Stimulated activated CD4-positive, alpha-beta T cell treated with anti-CD3 and anti-CD28 coated beads, TNF-alpha, amount 100 ng/mL, for 48 hours (primary cell): Measurements from ENCODE around the gene KHDRBS2.

Experiments used
- DNase-seq, 3 donors: peaks; one replicate each; pipeline ENCODE4 v3.0.0-alpha.2; 2020; ENCODE audit warnings: low read depth in 3 of 3

The KHDRBS2 gene

DNA sequence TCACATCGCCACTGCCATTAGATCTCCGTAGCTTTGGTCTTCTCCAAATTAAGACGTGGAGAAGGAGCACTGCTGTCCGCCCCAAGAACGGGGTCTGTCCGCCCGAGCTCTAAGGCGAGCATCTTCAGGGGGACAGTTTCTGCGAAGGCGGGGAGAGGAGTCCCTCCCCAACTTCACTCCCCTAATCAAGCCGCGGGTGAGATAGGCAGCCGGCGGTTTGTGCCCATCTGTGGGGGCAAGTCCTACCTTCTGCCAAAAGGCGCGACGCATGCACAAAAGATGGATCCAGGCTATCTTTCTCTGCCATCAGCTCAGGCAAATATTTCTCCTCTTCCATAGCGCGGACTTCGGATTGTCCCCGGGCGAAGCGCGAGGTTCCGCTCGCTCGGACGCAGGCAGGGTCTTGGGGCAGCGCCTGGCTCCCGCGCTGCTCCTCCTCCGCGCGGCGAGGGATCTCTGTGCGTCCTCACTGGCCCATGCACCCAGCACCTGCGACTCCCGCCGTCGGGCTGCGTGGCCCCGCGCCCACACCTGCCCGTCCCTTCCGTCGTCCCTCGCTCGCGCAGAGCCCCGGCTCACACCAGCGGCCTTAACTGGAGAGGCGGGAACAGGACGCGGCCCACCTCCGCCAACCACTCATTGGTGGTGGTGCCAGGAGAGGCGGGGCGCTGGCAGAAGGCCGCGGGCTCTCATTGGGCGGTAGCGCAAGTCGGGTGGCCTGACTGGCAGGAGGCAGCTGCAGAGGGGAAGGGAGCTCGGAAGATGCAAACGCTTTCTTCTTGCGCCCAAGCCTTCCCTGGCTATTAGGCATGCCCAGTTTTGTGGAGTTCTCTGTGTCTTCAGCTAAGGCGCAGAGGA, at the start of gene KHDRBS2:
KHDRBS2 (minus strand) TSS at position 614 of the 858 bp plus-strand sequence.
- DNase-seq, result no peak

DNA sequence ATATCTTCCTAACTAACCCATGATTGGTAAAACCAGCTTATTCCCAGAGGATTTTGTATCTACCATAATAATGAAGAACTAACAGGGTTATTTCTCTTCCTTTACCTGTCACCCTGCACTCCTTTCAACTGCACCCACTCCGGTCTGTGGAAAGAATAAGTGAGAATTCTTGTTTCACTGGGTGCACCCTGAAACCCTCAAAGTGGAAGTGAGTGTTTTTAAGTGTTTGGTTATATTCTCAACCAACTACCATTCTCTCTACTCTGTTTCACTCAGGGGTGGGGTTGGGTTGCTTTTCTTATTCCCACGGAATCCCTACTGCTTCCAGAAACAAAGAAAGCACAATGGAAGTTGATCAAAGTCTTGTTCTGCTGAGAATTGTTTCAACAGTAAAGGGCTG, 42.6 kb upstream of the KHDRBS2 start:
- no peak for DNase-seq

DNA sequence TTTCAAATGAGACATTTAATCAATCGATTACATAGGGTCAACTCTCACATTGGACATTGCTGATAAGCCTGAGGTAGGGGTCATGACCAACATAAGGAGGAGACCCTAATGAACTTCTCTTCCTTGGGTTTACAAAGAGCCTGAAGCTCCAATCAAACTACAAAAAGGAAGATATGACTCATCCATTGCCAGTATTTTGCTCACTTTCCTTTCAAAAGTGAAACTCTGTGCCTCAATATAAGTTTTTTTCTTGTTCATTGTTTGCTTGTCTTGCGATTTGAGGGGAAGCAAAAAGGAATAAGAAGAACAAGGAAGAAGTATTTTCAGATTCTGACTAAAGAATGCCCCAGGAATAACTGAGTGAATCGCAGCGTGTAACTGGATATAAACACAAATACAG, 38.8 kb upstream of the KHDRBS2 start:
- DNase-seq, result no peak

DNA sequence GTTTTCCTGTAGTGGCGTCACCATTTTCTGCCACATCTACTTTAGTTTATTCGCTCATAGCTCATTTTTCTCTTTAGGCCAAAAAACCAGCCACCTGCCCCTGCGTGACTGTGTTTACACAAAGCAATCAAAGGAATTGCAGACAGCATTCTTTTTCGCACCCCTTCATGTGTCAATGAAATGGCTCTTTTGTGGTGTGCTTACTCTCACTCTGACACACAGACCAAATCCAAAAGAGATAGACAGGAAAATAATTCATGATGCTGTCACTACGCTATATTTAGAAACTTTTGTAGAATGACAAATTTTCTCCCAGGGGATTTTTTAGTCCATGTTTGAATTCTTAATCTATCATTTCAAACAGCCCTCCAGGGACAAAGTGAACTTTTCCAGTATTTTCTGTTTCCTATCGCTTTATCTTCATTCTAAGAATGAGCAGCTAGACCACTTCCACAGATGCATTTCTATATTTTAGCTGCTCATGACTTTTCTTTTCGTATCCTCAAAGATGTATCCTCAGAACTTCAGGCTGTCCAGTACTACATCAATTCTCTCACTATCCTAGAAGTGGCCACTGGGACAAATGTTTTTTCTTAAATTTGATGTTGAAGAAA, 37.9 kb upstream of the KHDRBS2 start:
- no peak for DNase-seq

DNA sequence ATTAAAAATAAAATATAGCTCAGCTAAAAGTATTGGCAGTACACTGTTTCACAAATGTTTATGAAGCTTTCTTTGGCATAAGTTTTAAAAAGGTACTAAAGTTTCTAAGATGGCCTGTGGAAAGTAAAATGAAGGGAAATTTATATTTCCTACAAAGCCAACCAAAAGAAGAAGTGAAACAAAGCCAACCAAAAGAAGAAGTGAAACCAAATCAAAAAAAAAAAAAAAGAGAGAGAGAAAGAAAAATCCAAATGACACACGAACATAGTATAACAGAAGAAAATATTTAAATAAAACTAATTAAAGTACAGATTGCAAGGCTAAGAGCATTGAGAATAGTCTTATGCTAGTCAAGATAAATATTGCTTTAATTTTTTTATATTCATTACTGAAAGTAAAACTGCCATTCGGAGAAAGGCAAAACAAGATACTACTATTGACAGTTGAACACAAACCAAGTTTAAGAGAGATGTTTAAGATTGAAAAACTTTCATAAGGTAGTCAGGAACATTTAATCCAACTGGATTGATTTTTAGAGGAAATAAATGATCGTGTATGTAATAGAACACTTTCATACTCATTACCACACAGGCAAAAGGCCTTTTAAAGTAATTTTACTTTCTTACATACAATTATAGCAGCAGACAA, 12.8 kb upstream of the KHDRBS2 start:
- no peak for DNase-seq

DNA sequence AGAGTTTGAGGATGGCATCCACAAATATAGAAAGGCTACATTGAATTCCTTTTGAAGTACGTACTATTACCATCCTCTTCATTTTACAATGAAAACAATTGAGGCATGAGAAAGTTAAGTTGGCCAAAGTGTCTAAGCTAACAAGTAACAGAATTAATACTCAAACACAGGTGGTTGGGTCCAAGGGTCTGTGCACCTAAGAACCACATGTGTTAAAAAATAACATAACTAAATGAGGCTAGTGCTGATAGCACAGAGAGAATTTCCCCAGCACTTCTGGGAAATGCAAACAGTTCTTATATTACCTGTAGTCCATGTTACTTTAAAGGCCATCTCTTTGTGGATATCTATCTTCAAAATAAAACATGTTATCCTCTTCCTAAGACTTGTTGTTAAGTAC, 10.5 kb upstream of the KHDRBS2 start:
- DNase-seq, result no peak

DNA sequence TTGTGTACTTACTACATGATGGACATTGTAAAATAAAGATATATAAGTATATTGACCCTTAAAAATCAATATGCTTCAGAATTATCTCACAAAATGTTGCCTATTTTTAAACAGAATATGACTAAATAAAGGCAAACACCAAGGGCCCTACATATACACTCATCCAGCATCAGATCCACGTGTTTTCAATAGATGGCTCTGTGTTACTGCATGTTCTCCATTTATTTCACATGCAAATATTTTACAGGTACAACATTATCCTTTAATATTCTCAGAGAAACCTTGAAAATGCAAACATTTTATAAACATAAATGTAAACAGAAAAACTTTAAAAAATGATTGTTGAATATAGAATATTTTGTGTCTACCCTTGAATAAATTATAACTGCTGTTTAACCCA, 2.9 kb upstream of the KHDRBS2 start:
- DNase-seq, result no peak

DNA sequence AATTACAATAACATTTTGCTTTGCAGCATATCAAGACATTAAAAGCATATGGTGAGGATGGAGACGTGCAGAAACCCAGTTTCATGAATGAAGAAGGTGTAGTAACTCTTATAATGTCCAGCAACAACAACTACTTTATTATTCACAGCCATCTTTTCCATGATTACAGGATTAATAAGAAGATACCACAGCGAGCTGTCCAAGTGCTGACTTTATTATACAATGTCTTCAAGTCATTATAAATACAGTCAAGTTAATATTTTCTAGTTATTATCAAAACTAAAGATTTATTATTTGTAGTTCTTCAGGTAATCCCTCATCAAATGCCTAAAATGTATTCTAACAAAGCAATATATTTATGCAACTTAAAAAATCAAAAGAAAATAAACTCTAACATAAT, 2.5 kb upstream of the KHDRBS2 start:
- DNase-seq, result no peak

DNA sequence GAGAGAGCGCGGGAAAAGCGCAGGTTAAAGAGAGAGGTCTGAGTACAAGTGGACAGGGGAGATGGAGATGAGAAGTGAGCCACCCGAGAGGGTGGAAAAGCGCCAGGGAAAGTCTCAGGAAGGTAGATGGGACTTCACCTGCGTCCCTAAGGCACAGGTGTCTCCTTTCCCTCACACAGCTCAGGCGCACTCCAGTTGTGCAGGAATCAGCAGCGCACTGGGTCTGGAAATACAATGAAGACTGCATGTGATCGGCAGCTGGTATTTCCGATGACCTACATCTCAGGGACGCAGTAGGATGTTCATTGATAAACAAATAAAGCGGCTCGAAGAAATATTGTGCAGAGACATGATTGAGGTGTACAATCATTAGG, 432 bp upstream of the KHDRBS2 start:
- DNase-seq, result no peak

DNA sequence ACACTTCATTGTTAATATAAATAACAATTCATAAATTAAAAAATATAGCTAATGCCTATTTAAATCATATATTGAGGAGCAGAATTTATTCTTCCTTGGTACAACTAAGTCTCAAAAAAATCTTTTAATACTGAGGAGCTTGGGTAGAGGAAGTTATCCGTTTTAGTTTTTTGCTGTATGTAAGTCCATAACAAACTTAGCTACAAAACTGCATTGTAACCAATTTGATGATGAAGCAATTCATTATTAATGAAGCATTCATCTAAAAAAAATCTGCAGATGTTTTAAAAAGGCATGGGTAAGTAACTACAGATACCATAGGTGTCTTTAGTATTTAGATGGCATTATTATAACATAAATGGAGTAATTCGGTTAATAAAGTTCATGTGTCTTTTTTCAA, 1.3 kb downstream of the KHDRBS2 start:
- no peak for DNase-seq

DNA sequence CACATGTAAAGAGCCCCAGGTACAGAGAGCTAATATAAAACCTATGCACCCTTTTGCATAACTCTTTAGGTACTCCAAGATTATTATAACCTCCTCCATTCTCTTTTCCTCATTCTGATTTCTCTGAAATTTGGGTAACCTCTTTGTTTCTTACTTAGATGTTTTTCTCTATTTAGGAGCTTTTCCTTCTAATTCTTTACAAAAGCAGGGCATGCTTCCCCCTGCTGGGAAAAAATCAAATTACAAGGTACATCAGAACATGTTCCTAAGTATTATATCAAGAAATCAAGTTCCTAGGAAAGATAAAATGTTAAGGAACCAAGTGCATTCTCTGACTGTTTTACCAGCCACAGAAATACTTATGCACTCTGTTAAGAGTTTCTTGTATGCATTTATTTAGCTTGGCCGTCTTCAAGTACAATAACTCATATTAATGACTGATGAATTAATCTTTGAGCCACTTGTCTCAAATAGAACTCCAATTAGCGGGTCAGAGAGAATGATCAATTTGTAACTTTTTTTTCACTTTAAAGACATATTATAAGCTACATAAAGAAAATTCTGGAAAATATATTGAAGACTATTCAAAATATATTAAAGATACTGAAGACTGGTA, 2.1 kb downstream of the KHDRBS2 start:
- no peak for DNase-seq

DNA sequence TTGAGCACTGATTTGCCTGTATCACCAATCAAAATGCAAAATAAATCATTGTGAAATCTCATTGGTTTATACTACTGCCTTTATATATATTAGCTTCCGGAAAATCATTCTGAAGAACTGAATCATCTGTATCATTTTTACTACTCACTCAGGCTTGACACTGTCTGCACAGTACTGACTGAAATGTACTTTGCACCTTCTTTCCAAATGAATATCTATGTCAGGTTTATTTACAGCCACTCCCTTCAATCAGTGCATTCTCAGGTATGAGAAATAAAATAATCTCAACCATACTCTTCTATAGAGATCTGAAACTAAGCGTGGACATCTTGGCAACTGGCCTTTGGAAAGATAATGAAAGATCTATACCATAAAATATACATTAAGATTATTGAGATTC, 2.7 kb downstream of the KHDRBS2 start:
- no peak for DNase-seq

DNA sequence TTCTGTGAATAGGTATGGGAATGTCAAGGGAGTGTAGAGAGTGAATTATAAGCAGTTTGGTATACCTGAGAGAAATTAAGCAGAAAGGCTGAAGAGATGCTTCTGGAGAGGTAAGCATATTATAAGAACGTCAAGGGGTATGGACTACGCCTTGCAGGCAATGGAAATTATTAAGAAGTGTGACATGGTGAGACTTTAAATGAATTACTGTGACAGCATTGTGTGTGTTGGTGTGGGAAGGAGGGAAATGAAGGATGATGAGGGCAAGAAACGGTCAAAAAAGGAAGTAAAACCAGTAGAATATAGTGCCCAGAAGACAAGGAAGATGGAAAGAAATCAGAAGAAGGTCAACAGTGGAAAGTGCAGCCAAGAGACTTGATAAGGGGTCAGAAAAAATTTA, 5.9 kb downstream of the KHDRBS2 start:
- DNase-seq, result no peak

DNA sequence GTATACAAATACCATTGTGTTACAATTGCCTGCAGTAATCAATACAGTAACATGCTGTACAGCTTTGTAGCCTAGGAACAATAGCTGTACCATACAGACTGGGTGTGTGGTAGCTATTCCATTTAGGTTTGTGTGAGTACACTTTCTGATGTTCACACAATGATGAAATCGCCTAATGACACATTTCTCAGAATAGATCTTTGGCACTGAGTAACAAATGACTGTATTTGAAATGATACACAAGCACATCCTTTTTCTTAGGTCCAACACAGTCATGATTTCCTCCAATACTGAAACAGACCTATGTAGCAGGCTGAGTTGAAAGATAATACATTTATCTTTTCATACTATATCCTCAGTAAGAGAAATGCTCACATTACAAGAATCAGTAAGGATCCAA, 13.9 kb downstream of the KHDRBS2 start:
- DNase-seq, result no peak

DNA sequence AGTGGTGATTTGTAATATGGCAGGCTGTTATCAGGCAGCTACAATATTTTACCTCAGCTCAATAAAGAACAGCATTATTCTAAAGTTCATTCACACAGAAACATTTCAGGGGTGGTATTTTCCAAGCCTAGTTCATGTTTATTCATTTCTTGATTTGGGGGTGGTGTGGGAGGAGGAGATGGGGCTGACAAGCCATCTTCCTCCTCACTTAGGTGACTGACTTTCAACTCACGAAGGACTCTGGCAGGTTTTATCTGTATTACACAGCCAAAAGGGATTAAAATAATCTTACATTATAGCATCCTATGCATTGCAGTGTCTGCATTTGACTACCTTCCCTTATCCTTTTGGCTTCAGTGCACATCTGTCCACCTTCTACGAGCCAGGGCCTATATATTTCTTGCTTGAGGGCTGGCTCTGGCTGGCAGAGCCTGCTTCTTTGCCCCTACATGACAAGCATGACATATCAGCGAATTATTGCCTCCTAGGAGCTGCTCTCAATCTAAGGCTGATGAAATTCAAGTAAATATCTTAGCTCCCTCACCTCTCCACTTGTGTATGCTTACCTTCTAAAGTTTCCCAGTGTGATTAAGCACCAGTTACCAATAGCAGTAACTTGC, 20.0 kb downstream of the KHDRBS2 start:
- DNase-seq, result no peak

DNA sequence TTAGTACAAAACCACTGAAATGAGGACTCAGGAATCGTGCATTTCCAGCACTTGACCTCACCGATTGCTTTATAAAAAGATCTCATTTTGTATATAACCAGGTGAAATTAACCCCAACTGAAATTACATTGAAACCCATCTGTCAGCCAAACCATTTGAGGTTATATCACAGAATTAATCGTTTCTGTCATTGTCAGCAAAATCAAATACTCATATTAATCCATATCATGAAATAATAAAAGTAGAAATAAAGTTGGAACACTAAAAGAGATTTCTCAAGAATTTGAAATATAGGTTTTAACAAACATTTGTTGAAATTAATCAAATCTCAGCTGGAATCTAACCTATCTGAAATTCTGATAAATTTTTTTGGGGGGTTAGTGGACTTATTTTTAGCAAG, 23.7 kb downstream of the KHDRBS2 start:
- no peak for DNase-seq

DNA sequence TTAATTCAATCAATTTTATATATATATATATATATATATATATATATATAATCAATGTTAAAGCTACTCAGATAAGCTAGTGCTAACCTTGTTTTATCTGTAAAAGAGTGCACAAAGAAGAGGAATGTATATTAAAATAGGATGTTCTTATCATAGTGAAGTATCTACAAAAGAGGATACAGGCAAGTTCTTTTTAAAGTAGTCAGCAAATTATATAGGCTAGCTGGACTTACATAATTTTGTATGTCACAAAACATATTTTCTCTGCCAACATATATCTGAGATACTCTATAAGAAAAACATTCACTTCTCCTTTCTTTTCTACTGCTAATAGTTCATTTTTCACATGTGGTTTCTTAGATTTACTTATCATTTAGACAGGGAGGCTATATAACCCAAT, 39.9 kb downstream of the KHDRBS2 start:
- no peak for DNase-seq

DNA sequence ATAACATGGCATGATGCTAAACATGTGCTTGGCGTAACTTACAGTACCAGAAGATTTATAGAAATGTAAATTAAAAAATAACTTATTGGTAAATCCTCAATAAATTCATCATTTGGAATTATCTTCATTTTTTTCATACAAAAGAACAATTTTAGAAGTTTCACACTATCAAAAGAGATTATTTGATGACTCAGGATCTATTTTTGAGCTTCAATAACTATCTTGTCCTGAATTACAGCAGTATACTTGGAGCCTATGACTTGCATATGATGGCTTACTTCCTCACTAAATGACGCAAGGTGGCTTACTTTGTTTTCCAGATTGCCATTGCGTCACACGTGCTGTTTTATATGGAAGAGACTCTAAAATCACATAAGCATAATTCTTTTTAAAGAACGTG, 49.2 kb downstream of the KHDRBS2 start:
- DNase-seq, result no peak

DNA sequence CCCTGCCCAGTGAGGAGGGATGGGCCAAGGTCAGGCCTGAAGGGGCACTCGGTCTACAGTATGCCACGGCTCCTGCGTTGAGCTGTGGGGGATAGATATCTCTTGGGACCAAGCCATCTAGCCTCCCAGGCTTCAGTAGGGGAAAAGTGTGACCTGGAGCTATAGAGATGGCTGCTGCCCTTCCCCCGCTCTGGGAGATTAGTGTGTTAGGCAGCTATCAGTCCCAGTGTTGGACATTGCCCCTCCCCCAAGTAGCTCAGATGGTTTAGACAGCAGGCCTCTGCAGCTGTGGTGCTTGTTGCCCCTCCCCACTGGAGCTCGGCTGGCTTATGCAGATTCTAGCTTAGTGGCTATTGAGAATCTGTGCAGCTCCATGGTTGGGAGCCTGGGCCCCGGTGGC, 56.8 kb downstream of the KHDRBS2 start:
- DNase-seq, result no peak

DNA sequence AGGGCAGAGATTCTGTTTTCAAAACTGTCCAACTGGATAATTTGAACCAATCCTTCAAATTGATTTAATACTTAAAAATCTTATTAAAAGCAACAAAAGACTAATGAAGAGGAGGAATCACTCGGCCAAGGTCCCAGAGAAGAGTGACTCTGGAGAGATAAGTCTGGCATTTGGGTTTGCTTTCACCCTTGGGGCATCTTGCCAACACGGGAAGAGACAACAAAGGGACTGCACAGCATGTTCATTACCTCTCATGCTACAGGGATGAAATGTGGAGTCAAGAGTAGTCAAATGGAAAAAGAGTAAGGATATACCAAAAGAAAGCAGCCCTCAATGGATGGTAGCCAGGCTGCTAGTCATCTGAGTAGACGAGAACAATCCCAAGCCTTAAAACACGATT, 68.2 kb downstream of the KHDRBS2 start:
- DNase-seq, result no peak

DNA sequence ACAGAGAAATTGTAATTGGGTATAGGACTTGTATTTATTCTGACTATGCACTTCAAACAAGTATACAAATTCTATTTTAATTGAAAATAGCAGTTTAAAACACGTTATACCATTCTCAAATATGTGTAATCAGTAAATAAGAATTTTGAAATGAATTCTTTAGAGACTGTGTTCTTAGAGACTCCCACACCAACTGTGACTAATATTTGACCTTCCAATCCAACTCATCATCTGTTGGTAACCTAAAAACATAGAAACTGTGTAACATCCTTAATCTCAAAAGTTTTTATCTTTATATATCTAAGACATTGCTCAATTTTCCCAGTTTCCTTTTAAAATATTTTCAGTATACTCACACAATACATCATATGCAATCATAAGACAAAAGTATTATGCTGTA, 83.9 kb downstream of the KHDRBS2 start:
- no peak for DNase-seq

DNA sequence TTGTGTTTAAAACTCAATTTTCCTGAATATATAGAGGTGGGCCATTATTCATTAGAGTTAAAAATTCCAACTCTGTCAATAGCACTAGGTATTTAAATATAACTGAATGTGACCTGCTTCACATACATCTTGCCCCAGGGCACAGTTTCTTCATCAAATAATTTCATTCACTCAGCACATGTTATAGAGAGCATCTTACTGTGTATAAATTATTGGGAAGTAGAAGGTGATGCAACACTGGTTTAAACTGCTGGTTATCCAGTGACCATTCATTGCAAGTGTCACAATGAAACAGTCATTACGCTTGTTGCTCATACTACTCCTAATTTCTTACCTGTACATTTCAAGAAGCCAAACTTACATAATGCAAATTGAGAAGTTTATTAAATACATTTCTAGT, 93.4 kb downstream of the KHDRBS2 start:
- no peak for DNase-seq
